Peyer's patch (tissue), 4 donors: ENCODE data around the gene SHMT2. TPM values are rescaled to one million over a fixed set of nuclear protein-coding genes. Genes with fewer than 3 reads are reported as not detected.

ENCODE experiments used
- DNase-seq, 3 donors: peaks; one replicate each; pipeline ENCODE4 v3.0.0-alpha.2; 2017 to 2019
- H3K27ac ChIP-seq, 4 donors: fragments of 200-600 bp; sonication (generic); one replicate each; pipeline ENCODE4 v1.5.1; 2016 to 2019
- H3K27me3 ChIP-seq, 2 donors: fragments of 200-600 bp; sonication (generic); one replicate each; pipeline ENCODE4 v1.5.1; 2019
- H3K36me3 ChIP-seq, 3 donors: fragments of 200-600 bp; sonication (generic); one replicate each; pipeline ENCODE4 v1.5.1; 2016 to 2019
- H3K4me1 ChIP-seq, 4 donors: fragments of 200-600 bp; sonication (generic); one replicate each; pipeline ENCODE4 v1.5.1; 2016 to 2019
- H3K4me3 ChIP-seq, 4 donors: fragments of 200-600 bp; sonication (generic); 1 replicate in 3 of 4; 2 replicates in 1 of 4; pipeline ENCODE4 v1.5.1; 2016 to 2019; ENCODE audit warnings: mild to moderate bottlenecking in 1 of 4
- H3K9me3 ChIP-seq, 4 donors: fragments of 200-600 bp; sonication (generic); one replicate each; pipeline ENCODE4 v1.5.1; 2016 to 2019; ENCODE audit warnings: mild to moderate bottlenecking in 1 of 4
- POLR2A ChIP-seq, 2 donors: fragments of 450-650 bp; IDR thresholded peaks; one replicate each; pipeline ENCODE4 v1.5.1; 2017; ENCODE audit warnings: antibody characterized with exemption in 2 of 2, mild to moderate bottlenecking in 2 of 2, moderate library complexity in 2 of 2
- total RNA-seq, 4 donors: library from RNA; depleted of rRNA; stranded (reverse); fragments of >200 nt; gene quantifications; one replicate each; pipeline ENCODE4 v1.1.0, GENCODE V29; 2016
- TF ChIP-seq, protein P1 (sequence below), 6 experiments: fragments of 450-650 bp in 4 of 6; fragments of 200-600 bp in 2 of 6; sonication (generic) in 1 of 6; IDR thresholded peaks; one replicate each; pipeline ENCODE4 v1.5.1; 2017 to 2019; ENCODE audit warnings: antibody characterized with exemption in 6 of 6, mild to moderate bottlenecking in 3 of 6, moderate library complexity in 1 of 6

Gene SHMT2
- total RNA-seq, 4 donors from 2014 or later: 34.4 to 72.6 (median 36.3) TPM

DNA sequence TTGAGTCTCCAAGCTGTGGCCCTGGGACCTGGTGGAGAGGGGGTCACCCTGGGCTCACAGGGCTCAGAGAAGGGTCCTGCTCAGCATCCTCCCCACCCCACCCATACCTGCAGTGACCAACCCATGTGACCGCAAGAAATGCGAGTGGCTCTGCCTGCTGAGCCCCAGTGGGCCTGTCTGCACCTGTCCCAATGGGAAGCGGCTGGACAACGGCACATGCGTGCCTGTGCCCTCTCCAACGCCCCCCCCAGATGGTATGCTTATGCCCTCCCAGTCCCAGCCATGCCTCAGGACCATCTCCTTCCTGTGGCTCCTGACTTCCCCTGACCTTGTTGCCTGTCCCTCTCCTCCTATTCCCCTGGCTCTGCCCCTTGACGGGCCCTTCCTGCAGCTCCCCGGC is 19.6 kb upstream of the SHMT2 start:
- no peak for DNase-seq
- H3K4me3 ChIP-seq: no peak overlapping the region
- no peak overlapping the region for H3K27ac ChIP-seq
- TF ChIP-seq, protein P1, sequence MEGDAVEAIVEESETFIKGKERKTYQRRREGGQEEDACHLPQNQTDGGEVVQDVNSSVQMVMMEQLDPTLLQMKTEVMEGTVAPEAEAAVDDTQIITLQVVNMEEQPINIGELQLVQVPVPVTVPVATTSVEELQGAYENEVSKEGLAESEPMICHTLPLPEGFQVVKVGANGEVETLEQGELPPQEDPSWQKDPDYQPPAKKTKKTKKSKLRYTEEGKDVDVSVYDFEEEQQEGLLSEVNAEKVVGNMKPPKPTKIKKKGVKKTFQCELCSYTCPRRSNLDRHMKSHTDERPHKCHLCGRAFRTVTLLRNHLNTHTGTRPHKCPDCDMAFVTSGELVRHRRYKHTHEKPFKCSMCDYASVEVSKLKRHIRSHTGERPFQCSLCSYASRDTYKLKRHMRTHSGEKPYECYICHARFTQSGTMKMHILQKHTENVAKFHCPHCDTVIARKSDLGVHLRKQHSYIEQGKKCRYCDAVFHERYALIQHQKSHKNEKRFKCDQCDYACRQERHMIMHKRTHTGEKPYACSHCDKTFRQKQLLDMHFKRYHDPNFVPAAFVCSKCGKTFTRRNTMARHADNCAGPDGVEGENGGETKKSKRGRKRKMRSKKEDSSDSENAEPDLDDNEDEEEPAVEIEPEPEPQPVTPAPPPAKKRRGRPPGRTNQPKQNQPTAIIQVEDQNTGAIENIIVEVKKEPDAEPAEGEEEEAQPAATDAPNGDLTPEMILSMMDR (IDR thresholded peaks at IDR 0.05): no peak
- no peak for TF ChIP-seq POLR2A (IDR thresholded peaks at IDR 0.05)
- no peaks in the 10 kb centered on the region for H3K9me3 ChIP-seq
- H3K27me3 ChIP-seq: peaks cover 0 to 8% of the 10 kb centered on the region in 2 donors
- peaks cover 0 to 77% (median 0%) of the 10 kb centered on the region in 3 donors for H3K36me3 ChIP-seq
- H3K4me1 ChIP-seq: peaks cover 0 to 14% (median 4%) of the 10 kb centered on the region in 4 donors

DNA sequence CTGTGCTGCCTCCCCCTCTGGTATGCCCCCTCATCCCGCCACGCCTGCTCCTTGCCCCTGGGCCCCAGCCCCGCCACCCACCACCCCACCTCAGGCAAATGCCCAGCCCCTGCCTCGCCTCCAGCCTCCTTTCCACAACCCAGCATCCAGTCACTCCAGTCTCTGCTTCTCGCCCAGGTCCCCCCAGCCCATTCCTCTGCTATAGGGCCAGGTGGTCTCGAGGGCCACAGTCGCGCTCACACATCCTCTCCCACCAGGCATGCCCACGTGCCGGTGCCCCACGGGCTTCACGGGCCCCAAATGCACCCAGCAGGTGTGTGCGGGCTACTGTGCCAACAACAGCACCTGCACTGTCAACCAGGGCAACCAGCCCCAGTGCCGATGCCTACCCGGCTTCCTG is 19.1 kb upstream of the SHMT2 start:
- Histone ChIP-seq H3K36me3 (peaks cover 0 to 71% (median 0%) of the 10 kb centered on the region in 3 donors), H3K9me3 (no peaks in the 10 kb centered on the region), H3K27ac (no peak overlapping the region), H3K4me3 (no peak overlapping the region), H3K27me3 (peaks cover 0 to 13% of the 10 kb centered on the region in 2 donors), H3K4me1 (peaks cover 0 to 18% (median 5%) of the 10 kb centered on the region in 4 donors)
- TF ChIP-seq POLR2A (IDR thresholded peaks at IDR 0.05): no peak
- TF ChIP-seq, protein P1 (IDR thresholded peaks at IDR 0.05): no peak
- no peak for DNase-seq

DNA sequence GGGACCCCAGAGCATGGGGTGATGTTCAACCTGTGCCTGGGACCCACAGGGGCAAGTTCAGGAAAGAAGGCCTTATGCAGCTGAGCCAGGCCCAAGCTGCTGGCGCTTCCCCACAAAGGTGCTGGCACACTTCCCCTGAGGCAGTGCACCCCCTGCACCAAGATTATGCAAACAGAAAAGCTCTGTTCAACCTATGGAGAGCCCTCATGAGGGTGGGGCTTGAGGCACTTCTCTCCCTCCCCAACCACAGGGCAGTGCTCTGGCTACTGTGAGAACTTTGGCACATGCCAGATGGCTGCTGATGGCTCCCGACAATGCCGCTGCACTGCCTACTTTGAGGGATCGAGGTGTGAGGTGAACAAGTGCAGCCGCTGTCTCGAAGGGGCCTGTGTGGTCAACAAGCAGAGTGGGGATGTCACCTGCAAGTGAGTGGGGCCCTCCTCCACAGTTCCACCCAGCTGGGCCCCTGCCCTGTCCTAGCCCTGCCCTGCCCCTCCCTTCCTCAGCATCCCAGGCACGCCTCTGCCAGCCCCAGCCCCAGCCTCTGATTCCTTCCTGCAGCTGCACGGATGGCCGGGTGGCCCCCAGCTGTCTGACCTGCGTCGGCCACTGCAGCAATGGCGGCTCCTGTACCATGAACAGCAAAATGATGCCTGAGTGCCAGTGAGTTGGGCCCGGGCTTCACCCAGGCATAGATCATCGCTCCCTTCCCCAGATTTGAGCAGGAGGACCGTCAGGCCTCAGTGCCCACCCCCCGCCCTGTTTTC is 18.4 kb upstream of the SHMT2 start:
- TF ChIP-seq POLR2A (IDR thresholded peaks at IDR 0.05): no peak
- TF ChIP-seq, protein P1 (IDR thresholded peaks at IDR 0.05): no peak
- H3K27me3 ChIP-seq: peaks cover 0 to 20% of the 10 kb centered on the region in 2 donors
- H3K4me3 ChIP-seq: no peak overlapping the region
- no peaks in the 10 kb centered on the region for H3K9me3 ChIP-seq
- H3K4me1 ChIP-seq: peaks cover 0 to 25% (median 11%) of the 10 kb centered on the region in 4 donors
- H3K27ac ChIP-seq: no peak overlapping the region
- DNase-seq: no peak
- H3K36me3 ChIP-seq: peaks cover 0 to 65% (median 0%) of the 10 kb centered on the region in 3 donors

DNA sequence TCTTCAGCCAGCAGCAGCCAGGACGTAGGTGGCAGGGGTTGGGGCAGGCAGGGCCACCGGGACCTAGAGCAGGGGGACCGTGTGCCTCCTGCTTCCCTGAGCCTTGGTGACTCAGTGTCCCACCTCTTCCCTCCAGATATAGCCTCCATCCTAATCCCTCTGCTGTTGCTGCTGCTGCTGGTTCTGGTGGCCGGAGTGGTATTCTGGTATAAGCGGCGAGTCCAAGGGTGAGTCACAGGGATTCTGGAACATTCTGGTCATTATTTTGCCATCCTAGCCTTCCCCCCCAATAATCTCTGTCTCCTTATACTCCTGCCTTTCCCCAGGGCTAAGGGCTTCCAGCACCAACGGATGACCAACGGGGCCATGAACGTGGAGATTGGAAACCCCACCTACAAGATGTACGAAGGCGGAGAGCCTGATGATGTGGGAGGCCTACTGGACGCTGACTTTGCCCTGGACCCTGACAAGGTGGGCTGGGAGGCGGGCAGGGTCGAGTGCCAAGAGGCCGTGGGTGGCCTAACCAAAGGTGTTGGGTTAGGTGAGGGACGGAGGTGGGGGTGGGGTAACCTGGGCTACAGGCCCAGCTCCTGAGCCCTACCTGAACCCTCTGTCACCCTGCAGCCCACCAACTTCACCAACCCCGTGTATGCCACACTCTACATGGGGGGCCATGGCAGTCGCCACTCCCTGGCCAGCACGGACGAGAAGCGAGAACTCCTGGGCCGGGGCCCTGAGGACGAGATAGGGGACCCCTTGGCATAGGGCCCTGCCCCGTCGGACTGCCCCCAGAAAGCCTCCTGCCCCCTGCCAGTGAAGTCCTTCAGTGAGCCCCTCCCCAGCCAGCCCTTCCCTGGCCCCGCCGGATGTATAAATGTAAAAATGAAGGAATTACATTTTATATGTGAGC is 17.5 kb upstream of the SHMT2 start:
- Histone ChIP-seq H3K4me1 (peaks cover 0 to 33% (median 16%) of the 10 kb centered on the region in 4 donors), H3K9me3 (no peaks in the 10 kb centered on the region), H3K4me3 (no peak overlapping the region), H3K27me3 (peaks cover 0 to 27% of the 10 kb centered on the region in 2 donors), H3K36me3 (peaks cover 0 to 57% (median 0%) of the 10 kb centered on the region in 3 donors), H3K27ac (no peak overlapping the region)
- TF ChIP-seq, protein P1 (IDR thresholded peaks at IDR 0.05): no peak
- TF ChIP-seq POLR2A (IDR thresholded peaks at IDR 0.05): no peak
- no peak for DNase-seq

DNA sequence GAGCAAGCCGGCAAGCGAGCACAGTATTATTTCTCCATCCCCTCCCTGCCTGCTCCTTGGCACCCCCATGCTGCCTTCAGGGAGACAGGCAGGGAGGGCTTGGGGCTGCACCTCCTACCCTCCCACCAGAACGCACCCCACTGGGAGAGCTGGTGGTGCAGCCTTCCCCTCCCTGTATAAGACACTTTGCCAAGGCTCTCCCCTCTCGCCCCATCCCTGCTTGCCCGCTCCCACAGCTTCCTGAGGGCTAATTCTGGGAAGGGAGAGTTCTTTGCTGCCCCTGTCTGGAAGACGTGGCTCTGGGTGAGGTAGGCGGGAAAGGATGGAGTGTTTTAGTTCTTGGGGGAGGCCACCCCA is 16.8 kb upstream of the SHMT2 start:
- no peak overlapping the region for H3K27ac ChIP-seq
- peaks cover 0 to 32% of the 10 kb centered on the region in 2 donors for H3K27me3 ChIP-seq
- peaks cover 0 to 52% (median 0%) of the 10 kb centered on the region in 3 donors for H3K36me3 ChIP-seq
- no peaks in the 10 kb centered on the region for H3K9me3 ChIP-seq
- H3K4me1 ChIP-seq: peaks cover 0 to 38% (median 21%) of the 10 kb centered on the region in 4 donors
- no peak overlapping the region for H3K4me3 ChIP-seq
- no peak for DNase-seq
- TF ChIP-seq, protein P1 (IDR thresholded peaks at IDR 0.05): no peak
- no peak for TF ChIP-seq POLR2A (IDR thresholded peaks at IDR 0.05)
